MCF 10A (cell line): Measurements from ENCODE around the gene PDZRN3. TPM values are rescaled to one million over a fixed set of nuclear protein-coding genes. Genes with fewer than 3 reads are reported as not detected.

Experiments used
- BruUV-seq: library from RNA; stranded (reverse); fragments of 400-500 nt; replicated peaks from 2 replicates; lab custom pipeline; 2021; lab: Mats Ljungman, UMichigan
- CTCF ChIA-PET: fragments of 300-600 bp; sonication (Branson Sonifier 250); formaldehyde crosslinking; extraction: SDS; loops from one replicate; lab custom pipeline; 2021; ENCODE audit warnings: antibody characterized with exemption, inconsistent platforms; lab: Yijun Ruan, JAX
- POLR2A ChIA-PET: fragments of 300-600, 350-650 bp; sonication (Branson Sonifier 250); formaldehyde crosslinking; extraction: SDS; loops from one replicate; lab custom pipeline; 2020; ENCODE audit warnings: antibody characterized with exemption, inconsistent platforms; lab: Yijun Ruan, JAX
- DNase-seq: peaks from one replicate; pipeline ENCODE4 v3.0.0-alpha.2; 2018; ENCODE audit not compliant: unreplicated experiment
- H3K27ac Mint-ChIP-seq: one replicate; pipeline ENCODE4 v1.8.0; 2022; ENCODE audit warnings: mild to moderate bottlenecking, low read depth, mixed read lengths; ENCODE audit not compliant: unreplicated experiment
- H3K27me3 Mint-ChIP-seq: one replicate; pipeline ENCODE4 v1.8.0; 2022; ENCODE audit warnings: mixed read lengths; ENCODE audit not compliant: insufficient read depth, unreplicated experiment
- H3K36me3 Mint-ChIP-seq: one replicate; pipeline ENCODE4 v1.8.0; 2022; ENCODE audit warnings: mild to moderate bottlenecking, moderate library complexity, mixed read lengths; ENCODE audit not compliant: insufficient read depth, unreplicated experiment
- H3K4me1 Mint-ChIP-seq: one replicate; pipeline ENCODE4 v1.8.0; 2022; ENCODE audit warnings: mixed read lengths; ENCODE audit not compliant: insufficient read depth, unreplicated experiment
- H3K4me3 Mint-ChIP-seq: one replicate; pipeline ENCODE4 v1.8.0; 2022; ENCODE audit warnings: mild to moderate bottlenecking, moderate library complexity, mixed read lengths; ENCODE audit not compliant: unreplicated experiment
- H3K9me3 Mint-ChIP-seq: one replicate; pipeline ENCODE4 v1.8.0; 2022; ENCODE audit warnings: mixed read lengths; ENCODE audit not compliant: unreplicated experiment
- intact Hi-C: fragments of 100-400 bp; cut with micrococcal nuclease; formaldehyde crosslinking; loops from 2 replicates; pipeline ENCODE4 v1.14.1; 2022
- total RNA-seq: library from RNA; stranded (reverse); gene quantifications from 2 replicates; pipeline ENCODE4 v1.2.3, GENCODE V29; 2022
- TF ChIP-seq, protein P1 (sequence below): fragments of 200-600 bp; IDR thresholded peaks from one replicate; pipeline ENCODE4 v1.8.0; 2022; ENCODE audit warnings: antibody characterized with exemption, mild to moderate bottlenecking; ENCODE audit not compliant: unreplicated experiment

The PDZRN3 gene
- total RNA-seq, 1 experiment from 2014 or later, result not detected

DNA sequence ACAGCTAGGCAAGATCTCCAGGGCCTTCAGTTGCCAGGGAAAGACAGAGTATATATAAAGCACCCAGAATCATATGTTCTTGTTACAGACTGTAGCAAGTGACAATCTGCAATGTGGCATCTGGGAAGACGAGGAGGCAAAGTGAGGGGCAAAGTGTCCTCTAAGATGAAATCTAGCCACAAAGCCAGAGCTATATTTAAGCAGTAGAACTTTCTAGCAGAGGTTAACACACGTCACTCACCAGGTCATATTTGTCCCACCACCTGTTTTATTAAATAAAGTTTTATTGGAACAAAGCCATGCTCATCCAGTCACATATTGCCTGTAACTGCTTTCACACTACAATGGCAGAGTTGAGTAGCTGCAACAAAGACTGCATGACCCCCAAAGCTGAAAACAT, 51.5 kb downstream of the PDZRN3 start:
- peaks cover 6% of the 10 kb centered on the region for H3K4me1 Mint-ChIP-seq
- CTCF ChIA-PET, result interaction anchor here (1.0 kb wide), 1 partner anchor 65 kb away, joined by 3 read pairs; no protein-coding TSS in a partner anchor
- H3K27ac Mint-ChIP-seq, result no peak overlapping the region

DNA sequence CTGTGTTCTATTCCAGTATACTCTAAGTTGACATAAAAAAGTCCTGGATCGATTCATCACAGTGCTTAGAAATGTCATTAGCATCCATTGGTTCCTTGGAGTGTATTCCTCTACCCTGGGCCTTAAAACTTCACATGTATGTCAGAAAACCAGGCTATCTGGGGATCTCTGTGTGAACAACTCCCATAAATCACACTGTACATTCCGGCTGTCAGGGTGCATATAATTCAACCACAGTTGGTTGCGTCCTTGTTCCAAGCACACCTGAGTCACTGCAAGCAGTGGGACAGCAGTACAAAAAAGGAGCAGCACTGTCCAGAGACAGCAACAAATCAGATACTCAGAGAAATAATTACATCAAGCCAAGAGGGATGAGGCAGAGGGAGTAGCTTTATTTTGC, 52.4 kb downstream of the PDZRN3 start:
- Mint-ChIP-seq H3K9me3 (no peaks in the 10 kb centered on the region), H3K27me3 (peaks cover 25% of the 10 kb centered on the region), H3K4me1 (peaks cover 6% of the 10 kb centered on the region), H3K4me3 (no peak overlapping the region), H3K36me3 (no peaks in the 10 kb centered on the region), H3K27ac (no peak overlapping the region)
- BruUV-seq, result no TSS peak
- TF ChIP-seq, protein P1, sequence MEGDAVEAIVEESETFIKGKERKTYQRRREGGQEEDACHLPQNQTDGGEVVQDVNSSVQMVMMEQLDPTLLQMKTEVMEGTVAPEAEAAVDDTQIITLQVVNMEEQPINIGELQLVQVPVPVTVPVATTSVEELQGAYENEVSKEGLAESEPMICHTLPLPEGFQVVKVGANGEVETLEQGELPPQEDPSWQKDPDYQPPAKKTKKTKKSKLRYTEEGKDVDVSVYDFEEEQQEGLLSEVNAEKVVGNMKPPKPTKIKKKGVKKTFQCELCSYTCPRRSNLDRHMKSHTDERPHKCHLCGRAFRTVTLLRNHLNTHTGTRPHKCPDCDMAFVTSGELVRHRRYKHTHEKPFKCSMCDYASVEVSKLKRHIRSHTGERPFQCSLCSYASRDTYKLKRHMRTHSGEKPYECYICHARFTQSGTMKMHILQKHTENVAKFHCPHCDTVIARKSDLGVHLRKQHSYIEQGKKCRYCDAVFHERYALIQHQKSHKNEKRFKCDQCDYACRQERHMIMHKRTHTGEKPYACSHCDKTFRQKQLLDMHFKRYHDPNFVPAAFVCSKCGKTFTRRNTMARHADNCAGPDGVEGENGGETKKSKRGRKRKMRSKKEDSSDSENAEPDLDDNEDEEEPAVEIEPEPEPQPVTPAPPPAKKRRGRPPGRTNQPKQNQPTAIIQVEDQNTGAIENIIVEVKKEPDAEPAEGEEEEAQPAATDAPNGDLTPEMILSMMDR, result no peak
- peak; percentile 1 for DNase-seq
- CTCF ChIA-PET, result interaction anchor here (0.9 kb wide), 1 partner anchor 32 kb away, joined by 3 read pairs; no protein-coding TSS in a partner anchor
- intact Hi-C loops, result no loop called here
- POLR2A ChIA-PET, result no interaction called here

More for the DNA sequence above, 51.5 kb downstream of the PDZRN3 start:
- POLR2A ChIA-PET, result no interaction called here
- BruUV-seq, result no TSS peak
- peaks cover 25% of the 10 kb centered on the region for H3K27me3 Mint-ChIP-seq
- no peaks in the 10 kb centered on the region for H3K36me3 Mint-ChIP-seq
- H3K4me3 Mint-ChIP-seq, result no peak overlapping the region
- no peak for DNase-seq
- TF ChIP-seq, protein P1, result no peak
- intact Hi-C loops, result no loop called here
- no peaks in the 10 kb centered on the region for H3K9me3 Mint-ChIP-seq

DNA sequence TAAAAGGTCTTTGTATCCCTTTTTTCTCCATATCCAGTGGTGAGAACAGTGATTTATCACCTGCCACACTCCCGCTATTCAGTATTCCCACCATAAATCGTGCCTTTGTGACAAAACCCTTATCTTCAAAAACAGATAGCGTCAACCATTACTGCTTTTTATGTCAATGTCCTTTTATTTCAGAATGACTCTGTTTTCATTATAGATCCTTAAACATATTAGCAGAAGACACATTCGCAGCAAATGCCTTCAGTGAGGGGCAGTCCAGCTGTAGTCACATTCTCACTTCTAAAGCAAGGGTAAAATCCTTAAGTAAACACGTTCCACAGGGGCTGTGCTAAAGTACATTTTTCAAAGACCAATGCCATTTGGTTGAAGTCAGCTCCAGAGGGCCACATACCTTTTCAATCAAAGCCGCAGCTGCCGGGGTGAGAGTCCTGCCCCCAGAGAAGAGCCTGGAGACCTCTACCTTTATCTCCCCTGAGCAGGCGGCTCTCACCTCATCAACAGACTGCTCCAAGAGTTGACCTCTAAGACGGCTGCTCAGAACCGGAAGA, 53.4 kb downstream of the PDZRN3 start:
- Mint-ChIP-seq H3K4me3 (no peak overlapping the region), H3K9me3 (no peaks in the 10 kb centered on the region), H3K36me3 (no peaks in the 10 kb centered on the region), H3K27ac (no peak overlapping the region), H3K4me1 (peaks cover 6% of the 10 kb centered on the region), H3K27me3 (peaks cover 25% of the 10 kb centered on the region)
- ChIA-PET CTCF (interaction anchor here (0.8 kb wide), 1 partner anchor 91 kb away, joined by 3 read pairs; no protein-coding TSS in a partner anchor), POLR2A (no interaction called here)
- no TSS peak for BruUV-seq
- intact Hi-C loops, result no loop called here
- DNase-seq, result no peak
- TF ChIP-seq, protein P1, result no peak

DNA sequence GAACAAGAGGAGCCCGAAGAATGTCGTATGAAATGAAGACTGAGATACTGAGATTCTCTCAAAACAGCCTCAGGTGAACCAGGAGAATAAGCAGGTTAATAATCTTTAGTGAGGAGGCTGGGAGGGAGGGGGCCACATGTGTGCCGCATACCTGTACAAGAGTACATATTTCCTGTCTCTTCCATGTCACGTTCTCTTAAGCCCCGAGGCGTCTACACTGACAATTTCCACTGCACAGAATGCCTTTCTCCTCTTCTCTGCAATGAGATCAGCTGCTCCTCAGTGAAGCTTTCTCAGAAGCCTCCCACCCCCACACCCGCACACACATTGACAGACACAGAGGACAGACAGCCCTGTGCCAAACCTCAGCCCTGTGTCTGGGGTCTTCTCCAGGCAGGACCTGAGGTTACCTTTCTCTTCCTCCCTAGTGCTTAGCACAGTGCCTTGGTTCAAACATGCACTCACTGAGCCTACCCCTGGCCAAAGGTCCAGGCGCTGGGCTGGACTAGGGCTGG, 55.4 kb downstream of the PDZRN3 start:
- BruUV-seq, result no TSS peak
- POLR2A ChIA-PET, result no interaction called here
- TF ChIP-seq, protein P1, result no peak
- Mint-ChIP-seq H3K27me3 (peaks cover 25% of the 10 kb centered on the region), H3K4me3 (no peak overlapping the region), H3K36me3 (no peaks in the 10 kb centered on the region), H3K9me3 (no peaks in the 10 kb centered on the region), H3K4me1 (peaks cover 6% of the 10 kb centered on the region), H3K27ac (no peak overlapping the region)
- CTCF ChIA-PET, result no interaction called here
- intact Hi-C loops, result no loop called here
- no peak for DNase-seq
